ENCODE measurements around the gene OR2T2.
"Not testable (repeated sequence)": the region's sequence is repeated elsewhere in the genome, so short reads cannot be mapped to it uniquely, and the experiment has no call there.

OR2T2 gene

GRCh38 chr1:248453619-248454018, 8.2 kb downstream of the OR2T2 start:
- DNase-seq = not testable (repeated sequence)

- DNase-seq = not testable (repeated sequence)
These were observed 9.6 kb downstream of the OR2T2 start for GRCh38 chr1:248455045-248455444.

- DNase-seq = not testable (repeated sequence)
These were observed 11.2 kb downstream of the OR2T2 start for GRCh38 chr1:248456635-248457034.

- DNase-seq = not testable (repeated sequence)
These were observed 13.7 kb downstream of the OR2T2 start for GRCh38 chr1:248459117-248459516.

- no peak for DNase-seq
These were observed 25.7 kb downstream of the OR2T2 start for GRCh38 chr1:248471154-248471553.

GRCh38 chr1:248472111-248472510, 26.7 kb downstream of the OR2T2 start:
- DNase-seq = not testable (repeated sequence)

GRCh38 chr1:248473051-248473450, 27.6 kb downstream of the OR2T2 start, which contains the start of gene OR2T3:
Gene OR2T3 (plus strand): TSS chr1:248473351. CDS start chr1:248473351, 0 bp downstream.
- not testable (repeated sequence) for DNase-seq

- not testable (repeated sequence) for DNase-seq
These were observed 30.2 kb downstream of the OR2T2 start for GRCh38 chr1:248475660-248476059.

- DNase-seq = not testable (repeated sequence)
These were observed 36.5 kb downstream of the OR2T2 start for GRCh38 chr1:248481686-248482579.

- not testable (repeated sequence) for DNase-seq
These were observed 42.9 kb downstream of the OR2T2 start, which contains the start of gene OR2T5 for GRCh38 chr1:248488289-248488688. Gene OR2T5 (plus strand): TSS chr1:248488589. CDS start chr1:248488589, 0 bp downstream.

GRCh38 chr1:248496661-248497060, 51.2 kb downstream of the OR2T2 start:
- DNase-seq = not testable (repeated sequence)

- not testable (repeated sequence) for DNase-seq
These were observed 55.0 kb downstream of the OR2T2 start for GRCh38 chr1:248500305-248501035.

Data from activated CD4-positive, CD25-positive, alpha-beta regulatory T cell (primary cell).